ENCODE results near the gene EDEM3. TPM values are rescaled to one million over a fixed set of nuclear protein-coding genes. Genes with fewer than 3 reads are reported as not detected.

The EDEM3 gene
- total and polyA plus RNA-seq, 2 of the 8 experiments (the other 6 are each of a cell fraction or from before 2014, with no cell fraction given): 1.6 to 14.0 TPM

- no peaks in the 10 kb centered on the region for H3K36me3 ChIP-seq (ENCODE audit: control insufficient read depth in 2 of 4, insufficient read depth in 4 of 4, low read length in 3 of 4)
- no peak overlapping the region for H2BK15ac ChIP-seq (ENCODE audit: low read length)
- H2AK5ac ChIP-seq (ENCODE audit: low read depth, low read length): no peak overlapping the region
- no peaks in the 10 kb centered on the region for H3K79me2 ChIP-seq (ENCODE audit: control insufficient read depth in 1 of 2, insufficient read depth in 2 of 2, low read length in 2 of 2)
- no peak overlapping the region for H4K8ac ChIP-seq (ENCODE audit: extremely low read depth, insufficient read depth, low read length)
- DNase-seq (ENCODE audit: low read depth in 1 of 2, low spot score in 2 of 2): no peak
- H3K4ac ChIP-seq (replicated peaks; ENCODE audit: insufficient read length, low read depth, low read length): no peak overlapping the region
- peaks cover 0 to 3% of the 10 kb centered on the region in 2 experiments for H4K20me1 ChIP-seq (replicated peaks in 1 of 2; ENCODE audit: control insufficient read depth in 1 of 2, insufficient read depth in 2 of 2, low read length in 2 of 2)
- H3K14ac ChIP-seq (ENCODE audit: insufficient read length): no peak overlapping the region
- no peak overlapping the region for H3K27ac ChIP-seq (ENCODE audit: low read depth, low read length)
- H3K9me3 ChIP-seq (ENCODE audit: insufficient read depth in 2 of 2, low read depth in 1 of 2, low read length in 1 of 2): no peaks in the 10 kb centered on the region
- no peak overlapping the region for H3K23ac ChIP-seq (ENCODE audit: insufficient read length)
- no peak overlapping the region for H2BK12ac ChIP-seq (ENCODE audit: low read depth, low read length)
- WGBS, 2 experiments (ENCODE audit: extremely low coverage in 1 of 2, insufficient coverage in 1 of 2, insufficient read length in 1 of 2, insufficient replicate concordance in 2 of 2, low coverage in 1 of 2, low lambda C conversion rate in 2 of 2, missing lambda C conversion rate in 1 of 2): 95% methylated on average over 2 of the region's 2 CpGs; no CpG with 5 or more reads in 1 of the 2 experiments
- H4K5ac ChIP-seq (ENCODE audit: insufficient read length, low read depth, low read length): no peak overlapping the region
- H2BK5ac ChIP-seq (ENCODE audit: low read depth, low read length): no peak overlapping the region
- H2BK20ac ChIP-seq (ENCODE audit: low read length): no peak overlapping the region
- H3K56ac ChIP-seq (replicated peaks; ENCODE audit: insufficient read length, low read depth, low read length): no peak overlapping the region
- H2BK120ac ChIP-seq (replicated peaks; ENCODE audit: low read depth, low read length): no peak overlapping the region
- no peak overlapping the region for H4K91ac ChIP-seq (replicated peaks; ENCODE audit: insufficient read length, low read length)
- H3K4me3 ChIP-seq (ENCODE audit: extremely low read depth in 1 of 4, insufficient read depth in 2 of 4, low read depth in 3 of 4, low read length in 4 of 4): no peak overlapping the region
- ChIA-PET POLR2A (ENCODE audit: partially characterized antibody) (interaction anchor here (0.6 kb wide), 1 partner anchor 259 kb away, joined by 4 read pairs; no protein-coding TSS in a partner anchor), CTCF (ENCODE audit: partially characterized antibody) (interaction anchor here (0.6 kb wide), 1 partner anchor 1763 kb away, joined by 4 read pairs; no protein-coding TSS in a partner anchor)
- no peak overlapping the region for H3K9ac ChIP-seq (replicated peaks in 1 of 4; ENCODE audit: extremely low read depth in 1 of 4, low read depth in 3 of 4, low read length in 3 of 4)
- no peak overlapping the region for H3K4me2 ChIP-seq (ENCODE audit: insufficient read depth in 1 of 2, low read depth in 2 of 2, low read length in 2 of 2)
- H3K18ac ChIP-seq (ENCODE audit: extremely low read depth, low read length): no peak overlapping the region
- no peak for FAIRE-seq
- no peaks in the 10 kb centered on the region for H3K27me3 ChIP-seq (replicated peaks in 1 of 4; ENCODE audit: control insufficient read depth in 3 of 4, extremely low read depth in 1 of 4, insufficient read depth in 3 of 4, low read length in 3 of 4)
- no peaks in the 10 kb centered on the region for H3K23me2 ChIP-seq (ENCODE audit: low read depth, low read length)
- no peak overlapping the region for H2AFZ ChIP-seq (ENCODE audit: low read length)
- peaks cover 0 to 3% (median 0%) of the 10 kb centered on the region in 4 experiments; a peak in 2 of 7 replicates for H3K4me1 ChIP-seq (replicated peaks in 1 of 4; ENCODE audit: control insufficient read depth in 3 of 4, insufficient read depth in 4 of 4, low read length in 3 of 4)
- H3K79me1 ChIP-seq (ENCODE audit: low read depth, low read length): no peaks in the 10 kb centered on the region
- TF ChIP-seq SP4 (IDR thresholded peaks at IDR 0.05; ENCODE audit: low read length) (no peak), TAF1 (IDR thresholded peaks at IDR 0.05; ENCODE audit: low read depth, low read length) (no peak), CEBPB (IDR thresholded peaks at IDR 0.05; ENCODE audit: low read depth, low read length) (no peak), CBX5 (IDR thresholded peaks at IDR 0.05; ENCODE audit: low read depth, low read length) (no peak), BACH1 (IDR thresholded peaks at IDR 0.05; ENCODE audit: low read length) (no peak), CHD2 (IDR thresholded peaks at IDR 0.05; ENCODE audit: low read length) (no peak), TAF7 (optimal IDR thresholded peaks at IDR 0.05; ENCODE audit: borderline replicate concordance, low read depth, low read length) (no peak), CTBP2 (IDR thresholded peaks at IDR 0.05; ENCODE audit: borderline replicate concordance, insufficient read depth, insufficient read length, low read length) (no peak), CREB1 (IDR thresholded peaks at IDR 0.05) (no peak)
Measured at GRCh38 chr1:184748740-184749139, 5.9 kb downstream of the EDEM3 start.

Measured in H1 (cell line).